ENCODE measurements around the gene SARS2. TPM values are rescaled to one million over a fixed set of nuclear protein-coding genes. Genes with fewer than 3 reads are reported as not detected.

Gene SARS2
- total RNA-seq, 1 donor from 2014 or later, result 17.2 TPM

- DNase-seq (ENCODE audit: low read depth in 2 of 2), result no peak
Observed at GRCh38 chr19:38867171-38867780, 63.3 kb downstream of the SARS2 start.

Other genes starting within 250 kb of the SARS2 start
- 0.13 TPM in 1 of 2 replicates, not detected in the other for gene CAPN12, start 186.3 kb downstream of the SARS2 start, total RNA-seq
- gene LGALS7, start 157.2 kb downstream of the SARS2 start, total RNA-seq, result not detected in 2 replicates
- gene LGALS7B, start 141.6 kb downstream of the SARS2 start, total RNA-seq, result 0.39 TPM in 1 of 2 replicates, not detected in the other
- gene LGALS4, start 117.8 kb downstream of the SARS2 start, total RNA-seq, result not detected in 2 replicates
- 50.5 and 59.9 TPM in 2 replicates for gene ECH1, start 99.0 kb downstream of the SARS2 start, total RNA-seq
- gene HNRNPL, start 80.8 kb downstream of the SARS2 start, total RNA-seq, result 263 and 288 TPM in 2 replicates
- gene RINL, start 52.5 kb downstream of the SARS2 start, total RNA-seq, result 8.1 and 10.1 TPM in 2 replicates
- gene SIRT2, start 31.1 kb downstream of the SARS2 start, total RNA-seq, result 62.3 and 105 TPM in 2 replicates
- 8.0 and 15.3 TPM in 2 replicates for gene NFKBIB, start 30.8 kb downstream of the SARS2 start, total RNA-seq
- gene CCER2, start 18.6 kb downstream of the SARS2 start, total RNA-seq, result 0.13 TPM in 1 of 2 replicates, not detected in the other
- gene MRPS12, start 181 bp upstream of the SARS2 start, total RNA-seq, result 46.6 and 50.1 TPM in 2 replicates
- gene FBXO17, start 45.0 kb upstream of the SARS2 start, total RNA-seq, result 13.6 and 29.0 TPM in 2 replicates
- gene FBXO27, start 101.8 kb upstream of the SARS2 start, total RNA-seq, result 0.77 and 1.0 TPM in 2 replicates
- not detected in 2 replicates for gene ACP7, start 153.6 kb upstream of the SARS2 start, total RNA-seq
- gene PAK4, start 195.0 kb upstream of the SARS2 start, total RNA-seq, result 4.2 and 6.1 TPM in 2 replicates